ENCODE results near the gene FANCE.

The FANCE gene

DNA sequence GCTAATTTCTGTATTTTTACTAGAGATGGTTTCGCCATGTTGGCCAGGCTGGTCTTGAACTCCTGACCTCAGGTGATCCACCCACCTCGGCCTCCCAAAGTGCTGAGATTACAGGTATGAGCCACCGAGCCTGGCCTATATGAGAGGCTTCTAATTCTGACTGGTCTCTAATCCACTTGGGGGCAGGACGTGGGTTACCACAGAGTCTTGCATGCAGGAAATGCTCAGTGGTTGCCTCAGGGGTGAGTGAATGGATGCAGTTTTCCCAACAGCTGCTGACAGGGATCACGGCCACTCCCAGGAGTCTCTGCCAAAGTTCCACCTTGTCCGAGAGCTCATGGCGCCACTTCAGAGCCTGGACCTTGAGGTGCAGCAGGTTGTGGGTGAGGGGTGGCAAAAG lies 6.4 kb upstream of the FANCE start:
- no peaks in the 10 kb centered on the region for H3K79me2 ChIP-seq (ENCODE audit: insufficient read depth, low read depth)
- H3K9ac ChIP-seq = no peak overlapping the region
- H2AFZ ChIP-seq (ENCODE audit: low read depth) = no peak overlapping the region
- TF ChIP-seq, protein P1, sequence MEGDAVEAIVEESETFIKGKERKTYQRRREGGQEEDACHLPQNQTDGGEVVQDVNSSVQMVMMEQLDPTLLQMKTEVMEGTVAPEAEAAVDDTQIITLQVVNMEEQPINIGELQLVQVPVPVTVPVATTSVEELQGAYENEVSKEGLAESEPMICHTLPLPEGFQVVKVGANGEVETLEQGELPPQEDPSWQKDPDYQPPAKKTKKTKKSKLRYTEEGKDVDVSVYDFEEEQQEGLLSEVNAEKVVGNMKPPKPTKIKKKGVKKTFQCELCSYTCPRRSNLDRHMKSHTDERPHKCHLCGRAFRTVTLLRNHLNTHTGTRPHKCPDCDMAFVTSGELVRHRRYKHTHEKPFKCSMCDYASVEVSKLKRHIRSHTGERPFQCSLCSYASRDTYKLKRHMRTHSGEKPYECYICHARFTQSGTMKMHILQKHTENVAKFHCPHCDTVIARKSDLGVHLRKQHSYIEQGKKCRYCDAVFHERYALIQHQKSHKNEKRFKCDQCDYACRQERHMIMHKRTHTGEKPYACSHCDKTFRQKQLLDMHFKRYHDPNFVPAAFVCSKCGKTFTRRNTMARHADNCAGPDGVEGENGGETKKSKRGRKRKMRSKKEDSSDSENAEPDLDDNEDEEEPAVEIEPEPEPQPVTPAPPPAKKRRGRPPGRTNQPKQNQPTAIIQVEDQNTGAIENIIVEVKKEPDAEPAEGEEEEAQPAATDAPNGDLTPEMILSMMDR (conservative IDR thresholded peaks at IDR 0.05; ENCODE audit: low read depth, low read length) = no peak
- H3K27ac ChIP-seq = no peak overlapping the region
- no peaks in the 10 kb centered on the region for H3K36me3 ChIP-seq (ENCODE audit: insufficient read depth)
- H3K4me3 ChIP-seq (IDR thresholded peaks at IDR 0.05; ENCODE audit: insufficient read depth, low read depth, low read length) = no peak overlapping the region
- no peaks in the 10 kb centered on the region for H3K27me3 ChIP-seq (ENCODE audit: insufficient read depth, low read depth)
- H4K20me1 ChIP-seq (ENCODE audit: insufficient read depth) = no peaks in the 10 kb centered on the region
- peaks cover 17% of the 10 kb centered on the region for H3K4me1 ChIP-seq (ENCODE audit: low read depth, poor library complexity, severe bottlenecking)
- H3K4me2 ChIP-seq = no peak overlapping the region

DNA sequence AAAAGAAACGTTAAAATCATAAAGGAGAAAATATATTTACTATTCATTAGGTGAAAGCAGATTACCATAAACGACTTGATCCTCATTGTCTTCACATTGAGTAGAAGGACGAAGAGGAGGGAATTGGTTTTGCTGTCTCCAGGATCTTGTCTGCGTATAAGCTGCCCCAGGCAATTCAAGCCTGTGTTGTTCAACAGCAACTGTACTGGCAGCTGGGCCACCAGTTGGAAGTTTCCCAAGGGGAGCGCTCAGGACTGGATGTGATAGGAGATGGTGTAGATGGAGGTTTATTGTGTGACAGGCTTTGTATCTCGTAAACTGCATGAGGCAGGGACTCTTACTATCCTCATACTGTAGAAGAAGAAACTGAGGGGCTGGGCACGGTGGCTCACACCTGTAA lies 3.9 kb upstream of the FANCE start:
- Histone ChIP-seq H3K27ac (no peak overlapping the region), H3K4me3 (IDR thresholded peaks at IDR 0.05; ENCODE audit: insufficient read depth, low read depth, low read length) (no peak overlapping the region), H3K27me3 (ENCODE audit: insufficient read depth, low read depth) (no peaks in the 10 kb centered on the region), H3K79me2 (ENCODE audit: insufficient read depth, low read depth) (0 out of 2 replicates have a peak, but pooled peaks cover 6% of the 10 kb centered on the region), H2AFZ (ENCODE audit: low read depth) (no peak overlapping the region), H3K9ac (no peak overlapping the region), H3K36me3 (ENCODE audit: insufficient read depth) (no peaks in the 10 kb centered on the region), H3K4me2 (no peak overlapping the region), H3K4me1 (ENCODE audit: low read depth, poor library complexity, severe bottlenecking) (peaks cover 32% of the 10 kb centered on the region), H4K20me1 (ENCODE audit: insufficient read depth) (no peaks in the 10 kb centered on the region)
- TF ChIP-seq, protein P1 (conservative IDR thresholded peaks at IDR 0.05; ENCODE audit: low read depth, low read length) = no peak

DNA sequence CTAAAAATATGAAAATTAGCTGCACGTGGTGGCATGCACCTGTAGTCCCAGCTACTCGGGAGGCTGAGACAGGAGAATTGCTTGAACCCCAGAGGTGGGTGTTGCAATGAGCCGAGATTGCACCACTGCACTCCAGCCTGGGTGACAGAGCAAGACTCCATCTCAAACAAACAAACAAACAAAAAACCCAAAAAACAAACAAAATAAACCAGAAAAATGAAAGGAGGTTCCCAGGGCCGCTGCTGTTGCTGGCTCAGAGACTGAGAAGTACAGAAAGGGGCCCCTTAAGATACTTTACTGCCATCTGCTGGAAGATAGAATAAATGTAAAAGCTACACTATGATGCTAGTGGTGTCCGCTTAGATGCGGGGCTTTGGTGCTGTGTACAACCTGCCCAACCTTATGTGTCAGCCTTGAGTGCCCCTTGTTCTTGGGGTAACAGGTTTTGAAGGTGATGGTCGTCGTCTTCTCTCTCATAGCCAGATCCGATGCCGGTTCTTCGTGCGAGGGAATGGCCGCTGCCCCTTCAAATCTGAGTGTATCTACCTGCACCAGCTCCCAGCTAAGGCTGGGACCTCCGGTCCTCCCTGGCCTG lies 2.8 kb upstream of the FANCE start:
- H3K4me2 ChIP-seq = peak overlapping the region; percentile 23; the same call in 1 of the 2 replicates
- H3K27ac ChIP-seq = no peak overlapping the region
- TF ChIP-seq, protein P1 (conservative IDR thresholded peaks at IDR 0.05; ENCODE audit: low read depth, low read length) = peak; percentile 68
- H3K79me2 ChIP-seq (ENCODE audit: insufficient read depth, low read depth) = peaks cover 10% of the 10 kb centered on the region; the same call in 1 of the 2 replicates
- H4K20me1 ChIP-seq (ENCODE audit: insufficient read depth) = no peaks in the 10 kb centered on the region
- no peak overlapping the region for H3K4me3 ChIP-seq (IDR thresholded peaks at IDR 0.05; ENCODE audit: insufficient read depth, low read depth, low read length)
- peaks cover 42% of the 10 kb centered on the region for H3K4me1 ChIP-seq (ENCODE audit: low read depth, poor library complexity, severe bottlenecking)
- no peak overlapping the region for H3K9ac ChIP-seq
- peak overlapping the region; percentile 50 for H2AFZ ChIP-seq (ENCODE audit: low read depth)
- H3K36me3 ChIP-seq (ENCODE audit: insufficient read depth) = no peaks in the 10 kb centered on the region
- no peaks in the 10 kb centered on the region for H3K27me3 ChIP-seq (ENCODE audit: insufficient read depth, low read depth)

DNA sequence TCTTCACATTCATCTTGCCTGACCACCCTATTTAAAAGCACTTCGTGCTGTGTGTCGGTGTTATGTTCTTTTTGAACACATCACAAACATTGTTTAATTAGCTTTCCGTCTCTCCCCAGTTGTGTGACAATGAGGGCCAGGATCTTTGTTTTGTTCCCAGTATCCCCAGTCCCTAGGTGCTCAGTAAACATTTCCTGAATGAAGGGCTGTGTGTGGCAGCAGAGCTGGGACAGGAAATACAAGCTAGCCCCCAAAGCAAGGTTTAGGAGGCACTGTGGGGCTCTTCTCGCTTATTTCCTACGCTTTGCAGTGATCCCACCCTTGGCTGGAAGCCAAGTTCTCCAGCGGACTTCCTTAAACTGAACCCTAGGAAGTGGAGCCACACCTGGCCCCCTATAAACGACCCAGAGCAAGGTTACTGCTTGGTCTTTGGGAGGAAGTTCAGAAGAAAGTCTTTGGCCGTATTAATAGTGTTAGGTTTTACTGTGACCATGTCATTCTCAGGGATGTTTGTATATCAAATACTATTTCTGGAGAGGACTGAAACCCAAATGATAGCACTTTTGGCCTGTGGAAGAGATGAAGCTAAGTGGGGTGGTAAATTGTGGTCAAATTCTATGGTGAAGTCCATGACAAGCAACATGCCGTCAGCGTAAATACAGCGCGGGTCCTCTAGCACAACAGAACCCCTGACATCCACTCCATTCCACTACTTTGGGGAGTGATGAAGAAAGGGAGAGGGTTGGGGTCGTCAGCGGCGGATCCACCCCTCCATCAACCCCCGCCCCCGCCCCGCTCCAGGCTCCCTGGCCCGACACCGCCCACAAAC lies 570 bp upstream of the FANCE start:
- TF ChIP-seq, protein P1 (conservative IDR thresholded peaks at IDR 0.05; ENCODE audit: low read depth, low read length) = no peak
- Histone ChIP-seq H2AFZ (ENCODE audit: low read depth) (peak overlapping the region; percentile 94; the same call in 1 of the 2 replicates), H3K9ac (no peak overlapping the region), H3K27me3 (ENCODE audit: insufficient read depth, low read depth) (no peaks in the 10 kb centered on the region), H3K4me3 (IDR thresholded peaks at IDR 0.05; ENCODE audit: insufficient read depth, low read depth, low read length) (no peak overlapping the region), H3K36me3 (ENCODE audit: insufficient read depth) (no peaks in the 10 kb centered on the region), H4K20me1 (ENCODE audit: insufficient read depth) (no peaks in the 10 kb centered on the region), H3K27ac (no peak overlapping the region), H3K4me1 (ENCODE audit: low read depth, poor library complexity, severe bottlenecking) (peaks cover 39% of the 10 kb centered on the region), H3K79me2 (ENCODE audit: insufficient read depth, low read depth) (peaks cover 10% of the 10 kb centered on the region; the same call in 1 of the 2 replicates), H3K4me2 (peak overlapping the region; percentile 64)

All from KMS-11 (cell line).